SK-N-MC (cell line): Measurements from ENCODE around the gene MYO5C.

Source experiments
- EZH2 ChIP-seq: fragments of 200-600 bp; sonication (generic); IDR thresholded peaks from one replicate; pipeline ENCODE4 v1.6.1; 2017; ENCODE audit warnings: antibody characterized with exemption
- FOXP2 ChIP-seq: optimal IDR thresholded peaks from 2 replicates; pipeline ENCODE3; 2011; ENCODE audit warnings: mild to moderate bottlenecking, moderate library complexity; ENCODE audit not compliant: insufficient read depth; ENCODE audit errors: extremely low read length, control extremely low read depth
- POLR2AphosphoS5 ChIP-seq: IDR thresholded peaks from 2 replicates; pipeline ENCODE4 v1.6.1; 2012; ENCODE audit warnings: mild to moderate bottlenecking, low read depth, low read length, borderline replicate concordance

DNA sequence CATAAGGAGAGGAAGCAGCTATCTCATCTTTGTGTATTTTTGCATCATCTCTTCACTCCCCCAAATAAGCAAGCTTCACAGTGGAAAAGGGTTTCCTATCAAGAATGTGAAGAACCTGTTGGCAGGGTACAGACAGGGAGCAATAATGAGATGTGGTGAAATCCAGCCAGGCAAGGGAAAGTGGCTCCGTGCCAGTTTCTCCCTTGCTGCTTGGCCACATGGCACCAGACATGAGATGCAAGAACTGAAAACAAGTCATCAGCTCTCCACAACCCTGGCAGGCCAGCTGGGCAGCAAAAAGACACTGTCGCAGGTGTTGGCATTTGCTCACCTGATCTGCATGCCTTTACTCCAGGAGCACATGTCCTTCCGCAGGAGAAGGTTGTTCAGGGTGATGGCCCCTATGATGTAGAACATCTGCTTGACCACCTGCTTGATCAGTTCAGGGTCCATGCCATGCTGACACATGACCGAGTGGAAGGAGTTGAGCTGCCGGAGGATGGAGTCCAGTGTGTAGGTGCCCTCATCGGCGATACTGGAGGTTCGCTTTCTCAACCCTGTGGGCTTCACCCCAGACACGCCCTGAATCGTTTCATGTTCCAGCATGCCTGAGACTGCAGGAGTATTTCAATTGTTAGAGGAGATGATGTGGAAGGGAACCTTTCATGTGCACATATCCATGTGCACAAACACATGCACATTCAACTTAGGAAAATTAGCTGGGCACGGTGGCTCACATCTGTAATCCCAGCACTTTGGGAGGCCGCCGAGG is 23.3 kb upstream of the MYO5C start:
- TF ChIP-seq EZH2 (no peak), POLR2AphosphoS5 (no peak), FOXP2 (no peak)
